CD4-positive, alpha-beta T cell treated with Interferon alpha-2 for 1 hour (primary cell): ENCODE results near the gene CEMIP2.

ENCODE experiments used
- DNase-seq, 2 donors: peaks; one replicate each; pipeline ENCODE4 v3.0.0-alpha.2; 2020 to 2022

The CEMIP2 gene

GRCh38 chr9:71769175-71770161, 1.2 kb upstream of the CEMIP2 start:
- peak; percentile 73 to 82 for DNase-seq

GRCh38 chr9:71767776-71768321, 464 bp downstream of the CEMIP2 start:
- DNase-seq = peak in 1 of 2 donors; percentile 33

DNA sequence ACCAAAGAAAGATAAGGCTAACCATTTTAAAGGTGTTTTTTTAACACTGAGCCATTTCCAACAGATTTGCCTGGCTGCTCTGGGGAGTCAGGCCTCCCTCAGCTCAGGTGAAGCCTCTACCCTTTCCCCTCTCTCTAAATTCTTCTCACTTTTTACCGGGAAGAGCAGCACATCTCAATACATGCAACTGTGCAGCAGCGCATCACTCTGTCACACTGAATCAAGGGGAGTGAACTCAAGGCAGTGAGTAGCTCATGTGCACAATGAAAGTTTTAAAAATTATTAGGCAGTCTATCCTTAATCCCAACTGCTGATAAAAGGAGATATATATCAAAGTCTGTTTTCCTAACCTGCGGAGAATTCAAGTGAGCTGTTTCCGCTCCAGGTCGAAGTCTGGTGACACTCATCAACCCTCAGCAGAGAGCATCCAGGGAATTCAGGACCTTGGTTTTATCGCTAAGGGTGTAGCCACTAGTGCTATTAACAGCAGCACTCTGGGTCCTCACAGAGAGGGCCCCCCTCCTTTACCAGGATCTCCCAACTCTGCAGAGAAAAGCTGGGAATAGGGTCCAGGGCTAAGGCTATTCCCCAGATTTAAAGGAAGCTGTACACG, 1.0 kb downstream of the CEMIP2 start:
- no peak for DNase-seq

DNA sequence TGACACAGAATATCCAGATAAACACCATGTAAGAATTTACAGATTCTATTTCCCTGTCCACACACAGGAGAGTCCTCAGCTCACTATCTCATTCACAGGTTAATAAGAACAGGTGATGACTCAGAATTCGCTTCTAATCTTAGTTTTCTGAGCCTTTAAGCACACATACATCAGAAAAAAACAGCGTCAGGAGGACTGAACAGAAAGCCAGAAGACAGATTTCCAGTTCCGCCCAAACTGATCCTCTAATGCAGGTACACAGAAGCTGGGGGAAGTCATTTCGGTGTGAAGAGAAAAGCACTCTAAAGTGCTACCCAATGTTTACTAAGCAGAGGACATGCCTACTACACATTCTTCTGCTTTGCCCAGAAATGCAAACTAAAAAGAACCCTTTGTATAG, 1.6 kb downstream of the CEMIP2 start:
- DNase-seq = peak in 1 of 2 donors; percentile 50

DNA sequence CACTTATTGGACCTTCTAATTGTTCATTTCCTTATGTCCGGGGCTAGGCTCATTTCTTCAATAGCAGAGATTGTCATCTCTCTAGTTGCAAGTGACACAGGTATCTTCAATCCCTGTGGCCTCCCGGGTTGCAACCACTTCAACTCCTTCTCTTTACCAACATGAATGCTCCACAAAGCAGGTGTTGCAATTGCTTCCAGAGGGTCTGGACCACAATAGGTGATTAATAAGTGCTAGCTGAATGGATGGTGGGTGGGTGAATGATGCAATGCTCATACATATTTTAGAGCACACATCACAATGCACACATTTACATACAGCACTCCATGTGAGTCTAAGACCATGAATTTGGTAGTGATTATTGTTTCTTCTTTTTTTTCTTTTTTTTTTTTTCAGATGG, 2.6 kb downstream of the CEMIP2 start:
- no peak for DNase-seq

- DNase-seq = no peak
These were observed 3.4 kb downstream of the CEMIP2 start for GRCh38 chr9:71764891-71765290.

DNA sequence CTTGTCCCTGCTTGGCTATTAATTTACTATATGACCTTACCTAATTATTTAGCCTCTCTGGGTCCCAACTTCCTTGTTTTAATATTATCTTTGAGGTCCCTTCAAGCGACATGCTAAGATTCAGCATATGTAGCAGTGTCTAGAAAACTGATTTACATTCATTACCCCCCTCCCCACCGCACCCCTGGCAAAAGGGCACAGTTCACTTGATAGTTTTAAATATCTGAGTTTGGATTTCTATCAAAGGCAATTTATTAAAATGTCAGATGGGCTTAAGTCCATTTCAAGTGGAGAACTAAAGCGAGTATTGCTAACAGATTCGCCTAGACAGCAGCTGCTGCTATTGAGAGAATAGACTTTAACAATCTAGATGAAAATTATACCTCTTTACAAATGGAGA, 3.9 kb downstream of the CEMIP2 start:
- DNase-seq = no peak

DNA sequence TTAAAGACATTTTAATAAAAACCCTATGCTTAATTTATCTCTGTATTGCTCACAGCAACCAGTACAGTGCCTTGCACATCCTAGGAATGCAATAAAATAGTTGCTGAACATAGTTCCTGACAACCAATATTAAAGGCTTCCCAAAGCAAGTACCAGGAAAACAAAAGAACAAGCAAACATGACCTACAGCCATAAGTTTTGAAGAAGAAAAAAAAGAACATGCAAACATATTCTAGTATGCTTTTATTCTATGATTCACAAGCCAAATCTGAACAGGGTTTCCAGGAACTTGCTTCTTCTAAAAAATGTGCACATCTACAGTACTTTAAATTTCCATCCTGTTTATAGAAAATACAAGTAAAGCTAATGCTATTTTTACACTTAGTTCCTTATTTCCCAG, 4.5 kb downstream of the CEMIP2 start:
- peak in 1 of 2 donors; percentile 35 for DNase-seq

DNA sequence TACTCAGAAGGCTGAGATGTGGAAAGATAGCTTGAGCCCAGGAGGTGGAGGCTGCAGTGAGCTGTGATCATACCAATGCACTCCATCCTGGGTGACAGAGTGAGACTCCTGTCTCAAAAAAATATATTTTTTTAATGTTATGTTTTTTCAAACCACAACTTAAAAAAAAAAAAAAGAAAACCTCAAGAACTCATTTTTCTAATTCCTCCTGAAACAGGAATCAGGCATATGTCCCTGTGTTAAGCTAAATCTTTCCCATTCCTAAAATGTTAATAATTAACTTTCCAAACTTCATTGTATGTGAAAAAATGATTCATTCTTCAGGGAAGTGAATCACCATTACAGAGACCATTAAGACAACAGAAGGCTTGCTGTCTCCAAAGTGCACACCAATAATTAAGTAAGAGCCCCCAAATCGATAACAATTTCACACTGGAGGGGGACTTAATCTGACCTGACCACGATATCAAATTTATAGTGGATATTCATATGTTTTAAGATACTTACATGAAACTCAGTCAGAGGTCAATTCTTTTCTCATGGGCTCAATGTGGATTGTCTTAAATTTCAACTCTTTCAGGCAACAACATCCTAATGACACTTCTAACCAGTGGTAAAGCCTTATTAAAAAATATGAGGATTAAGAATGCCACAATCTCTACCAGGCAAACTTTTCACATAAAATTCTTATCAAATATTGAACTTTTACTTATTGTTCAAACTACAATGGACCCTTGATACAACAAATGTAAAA, 5.2 kb downstream of the CEMIP2 start:
- DNase-seq = no peak

GRCh38 chr9:71761938-71762353, 6.4 kb downstream of the CEMIP2 start:
- no peak for DNase-seq

- no peak for DNase-seq
These were observed 7.4 kb downstream of the CEMIP2 start for GRCh38 chr9:71760901-71761300.

GRCh38 chr9:71758785-71759184, 9.5 kb downstream of the CEMIP2 start:
- no peak for DNase-seq

DNA sequence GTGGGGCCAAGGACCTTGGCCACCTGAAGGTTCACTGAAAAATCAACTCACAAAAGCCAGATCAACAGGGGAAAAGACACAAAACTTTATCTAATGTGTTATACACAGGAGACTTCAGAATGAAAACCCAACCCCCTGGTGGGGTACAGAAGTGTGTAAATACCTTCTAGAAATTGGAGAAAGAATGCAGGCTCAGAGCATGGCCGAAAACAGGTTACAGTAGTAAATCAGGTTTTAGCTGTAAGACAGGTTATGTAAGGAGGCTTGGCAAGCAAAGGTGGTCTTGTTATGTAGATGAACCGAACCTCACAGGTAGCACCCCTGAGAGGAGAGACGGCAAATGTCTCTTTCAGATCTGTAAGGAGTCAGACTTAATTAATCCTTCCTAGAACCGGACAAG, 10.0 kb downstream of the CEMIP2 start:
- DNase-seq = no peak

DNA sequence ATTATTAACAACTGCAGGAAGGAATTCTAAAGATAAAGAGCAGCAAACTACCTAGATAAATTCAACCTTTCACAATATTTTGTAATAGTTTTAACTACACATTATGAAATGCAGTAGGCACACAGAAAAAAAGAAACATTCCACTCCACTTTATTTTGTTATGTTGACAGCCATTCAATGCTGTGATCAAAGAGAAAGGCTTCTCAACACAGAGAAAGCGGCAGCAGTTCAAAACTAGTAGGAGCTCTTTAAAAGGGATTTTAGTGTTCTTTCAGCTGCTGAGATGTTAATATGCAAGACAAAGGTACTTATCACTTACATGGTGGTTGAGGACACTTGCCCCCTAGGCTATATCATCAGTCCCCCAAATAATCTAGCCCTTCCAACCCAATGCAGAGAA, 11.6 kb downstream of the CEMIP2 start:
- DNase-seq = no peak

GRCh38 chr9:71755869-71756268, 12.4 kb downstream of the CEMIP2 start:
- no peak for DNase-seq

- no peak for DNase-seq
These were observed 13.1 kb downstream of the CEMIP2 start for GRCh38 chr9:71755230-71755629.

GRCh38 chr9:71754151-71754550, 14.2 kb downstream of the CEMIP2 start:
- DNase-seq = no peak

DNA sequence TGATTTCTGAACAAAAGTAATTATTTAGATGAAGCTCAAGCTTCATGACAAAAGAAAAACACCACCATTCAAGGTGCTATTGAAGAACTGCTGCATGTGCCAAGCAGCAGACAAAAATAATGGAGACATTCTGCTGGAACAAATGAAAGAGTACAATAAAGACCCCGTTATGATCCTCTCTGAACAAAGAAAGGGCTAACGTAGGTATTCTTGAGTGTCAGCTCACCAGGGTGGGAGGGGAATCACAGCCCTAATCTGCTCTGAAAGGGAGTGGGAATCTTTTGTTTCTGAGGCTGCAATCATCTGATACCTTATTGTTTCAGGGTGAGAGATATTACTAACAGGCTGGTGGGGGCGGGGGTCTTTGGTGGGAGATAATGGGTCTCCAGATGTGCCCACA, 15.4 kb downstream of the CEMIP2 start:
- no peak for DNase-seq

GRCh38 chr9:71752352-71752751, 16.0 kb downstream of the CEMIP2 start:
- DNase-seq = no peak

DNA sequence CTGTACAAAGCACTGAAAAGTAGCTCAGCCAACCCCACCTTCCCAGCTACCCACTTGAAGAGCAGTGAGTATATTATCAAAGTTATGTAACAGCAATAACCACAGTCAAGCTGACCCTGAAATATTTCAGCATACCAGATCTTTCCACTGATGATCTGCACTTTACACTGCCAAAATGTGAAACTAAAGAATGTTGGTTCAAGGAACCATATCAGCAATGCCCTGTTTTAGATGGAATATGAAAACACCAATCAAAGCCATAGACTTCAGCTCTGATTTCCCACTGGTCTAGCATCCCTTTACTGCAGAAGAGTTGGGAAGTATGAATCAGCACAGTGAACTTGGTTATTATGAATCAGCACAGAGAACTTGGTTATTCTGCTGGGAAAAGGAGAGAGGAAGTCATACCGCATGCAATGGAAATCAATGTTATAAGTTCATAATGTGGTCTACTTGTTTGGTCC, 20.0 kb downstream of the CEMIP2 start:
- DNase-seq = no peak

DNA sequence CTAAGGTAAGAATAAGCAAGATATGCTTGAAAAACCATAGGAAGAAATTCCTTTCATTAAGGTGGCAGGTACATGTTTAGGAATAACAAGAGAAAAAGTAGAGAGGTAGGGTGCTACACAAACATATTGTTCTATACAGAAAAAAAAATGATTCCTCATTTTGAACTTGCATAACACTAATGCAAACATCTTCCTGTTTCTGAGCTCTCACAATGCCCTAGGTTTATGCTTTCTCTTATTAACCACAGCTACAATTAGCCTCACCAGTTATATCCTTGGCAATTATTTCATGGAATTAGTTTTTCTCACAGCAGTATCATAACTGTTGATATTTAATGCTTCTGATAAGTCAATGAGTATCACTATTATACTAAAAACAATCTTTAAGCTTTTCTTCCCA, 20.7 kb downstream of the CEMIP2 start:
- DNase-seq = no peak

GRCh38 chr9:71746758-71747125, 21.6 kb downstream of the CEMIP2 start:
- no peak for DNase-seq
